GM21360 (cell line): ENCODE data around the gene DDI2.

Experiments
- ATAC-seq: cut with Tn5 transposase; IDR thresholded peaks from one replicate; pipeline ENCODE4 v1.9.1; 2021; ENCODE audit warnings: mild to moderate bottlenecking, moderate library complexity; ENCODE audit not compliant: unreplicated experiment

DDI2 gene

GRCh38 chr1:15700508-15700907 is 83.2 kb downstream of the DDI2 start:
- no peak for ATAC-seq

GRCh38 chr1:15701784-15702183 is 84.5 kb downstream of the DDI2 start:
- no peak for ATAC-seq

GRCh38 chr1:15702722-15703550 is 85.7 kb downstream of the DDI2 start:
- no peak for ATAC-seq

- ATAC-seq, result no peak
Measured at GRCh38 chr1:15703562-15703961, 86.3 kb downstream of the DDI2 start.

- no peak for ATAC-seq
Measured at GRCh38 chr1:15704526-15705183, 87.4 kb downstream of the DDI2 start.

- ATAC-seq, result no peak
Measured at GRCh38 chr1:15705184-15705566, 87.9 kb downstream of the DDI2 start.

GRCh38 chr1:15706751-15707150 is 89.5 kb downstream of the DDI2 start:
- ATAC-seq, result no peak

- ATAC-seq, result no peak
Measured at GRCh38 chr1:15707239-15707925, 90.1 kb downstream of the DDI2 start.

- ATAC-seq, result no peak
Measured at GRCh38 chr1:15708486-15709137, 91.4 kb downstream of the DDI2 start.

GRCh38 chr1:15709226-15709625 is 92.0 kb downstream of the DDI2 start:
- ATAC-seq, result no peak

- no peak for ATAC-seq
Measured at GRCh38 chr1:15712168-15712567, 94.9 kb downstream of the DDI2 start.

GRCh38 chr1:15714406-15715136 is 97.3 kb downstream of the DDI2 start:
- no peak for ATAC-seq

GRCh38 chr1:15717418-15718125 is 100.3 kb downstream of the DDI2 start:
- no peak for ATAC-seq

GRCh38 chr1:15718199-15718601 is 100.9 kb downstream of the DDI2 start:
- ATAC-seq, result no peak
